K562 treated with DMSO at 1 percent for 48 hours (cell line): ENCODE results near the gene LARP1B. TPM values are rescaled to one million over a fixed set of nuclear protein-coding genes. Genes with fewer than 3 reads are reported as not detected.

Experiments
- total RNA-seq: library from RNA; unstranded; fragments of 300-600 nt; gene quantifications from 2 replicates; pipeline ENCODE4 v1.2.3, GENCODE V29; 2022; ENCODE audit warnings: low replicate concordance; ENCODE audit errors: extremely low read depth

LARP1B gene
- not detected in 2 replicates for total RNA-seq

DNA sequence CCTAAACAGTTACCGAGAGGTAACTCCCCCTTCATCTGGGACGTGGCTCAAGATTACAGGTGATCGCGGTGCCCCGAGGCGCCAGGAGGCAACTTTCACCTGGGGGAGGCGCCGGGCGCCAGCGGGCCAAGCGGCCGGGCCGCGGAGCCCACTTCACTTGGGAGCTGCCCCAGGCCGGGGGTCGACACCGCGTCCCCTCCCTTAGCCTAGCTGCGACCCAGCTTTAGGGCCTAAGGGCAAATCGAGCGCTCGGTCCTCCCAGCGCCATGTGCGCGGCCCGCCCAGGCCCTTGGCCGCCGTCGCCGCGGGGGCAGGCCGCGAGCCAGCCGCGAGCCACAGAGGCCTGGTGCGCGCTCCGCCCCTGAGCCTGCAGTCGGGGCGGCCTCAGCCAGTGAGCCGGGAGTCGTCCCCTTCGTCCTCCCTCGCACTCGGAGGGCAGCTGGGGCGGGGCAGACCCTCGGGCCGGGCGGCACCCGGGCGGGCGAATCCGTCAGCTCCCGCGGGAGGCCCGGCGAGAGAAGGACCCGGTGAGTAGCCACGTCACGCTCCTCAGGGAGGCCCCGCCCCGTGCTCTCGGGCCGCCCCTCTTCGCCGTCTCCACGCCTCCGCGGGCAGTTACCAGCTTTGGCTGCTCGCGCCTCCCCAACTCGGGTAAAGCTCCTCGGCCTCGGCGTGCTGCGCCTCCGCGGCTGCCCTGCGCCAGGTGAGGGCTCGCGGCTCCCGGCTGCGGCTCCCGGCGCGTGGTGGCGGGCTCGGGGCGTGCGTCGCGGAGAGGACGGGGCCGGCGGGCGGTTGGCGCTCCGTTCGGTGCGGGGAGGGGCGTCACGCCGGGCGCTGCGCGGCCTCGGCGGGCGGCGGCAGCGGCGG, at the start of gene LARP1B:
Gene LARP1B, plus strand, starts transcription at position 614 of the 867 bp plus-strand sequence. CDS start 13,640 bp downstream, outside the sequence.

Other genes starting within 250 kb of the LARP1B start
- gene PLK4, start 180.4 kb upstream of the LARP1B start, total RNA-seq, result not detected in 2 replicates
- gene MFSD8, start 96.1 kb upstream of the LARP1B start, total RNA-seq, result not detected in 2 replicates
- gene ABHD18, start 95.9 kb upstream of the LARP1B start, total RNA-seq, result not detected in 2 replicates
- gene PGRMC2, start 226.5 kb downstream of the LARP1B start, total RNA-seq, result not detected in 2 replicates